Measurements from ENCODE around the gene EFNA3.

The EFNA3 gene

DNA sequence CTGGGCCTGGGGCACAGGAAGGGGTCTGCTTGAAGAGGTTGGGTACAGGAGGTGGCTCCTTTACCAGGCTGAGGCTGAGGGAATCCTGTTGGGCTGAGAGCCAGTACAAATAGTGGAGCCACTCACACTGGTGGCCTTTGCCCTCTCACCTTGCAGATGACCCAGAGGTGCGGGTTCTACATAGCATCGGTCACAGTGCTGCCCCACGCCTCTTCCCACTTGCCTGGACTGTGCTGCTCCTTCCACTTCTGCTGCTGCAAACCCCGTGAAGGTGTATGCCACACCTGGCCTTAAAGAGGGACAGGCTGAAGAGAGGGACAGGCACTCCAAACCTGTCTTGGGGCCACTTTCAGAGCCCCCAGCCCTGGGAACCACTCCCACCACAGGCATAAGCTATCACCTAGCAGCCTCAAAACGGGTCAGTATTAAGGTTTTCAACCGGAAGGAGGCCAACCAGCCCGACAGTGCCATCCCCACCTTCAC is 55.2 kb downstream of the EFNA3 start:
- no peak for DNase-seq

DNA sequence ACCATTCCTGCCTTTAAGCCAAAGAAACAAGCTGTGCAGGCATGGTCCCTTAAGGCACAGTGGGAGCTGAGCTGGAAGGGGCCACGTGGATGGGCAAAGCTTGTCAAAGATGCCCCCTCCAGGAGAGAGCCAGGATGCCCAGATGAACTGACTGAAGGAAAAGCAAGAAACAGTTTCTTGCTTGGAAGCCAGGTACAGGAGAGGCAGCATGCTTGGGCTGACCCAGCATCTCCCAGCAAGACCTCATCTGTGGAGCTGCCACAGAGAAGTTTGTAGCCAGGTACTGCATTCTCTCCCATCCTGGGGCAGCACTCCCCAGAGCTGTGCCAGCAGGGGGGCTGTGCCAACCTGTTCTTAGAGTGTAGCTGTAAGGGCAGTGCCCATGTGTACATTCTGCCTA is 55.7 kb downstream of the EFNA3 start:
- DNase-seq, result no peak

DNA sequence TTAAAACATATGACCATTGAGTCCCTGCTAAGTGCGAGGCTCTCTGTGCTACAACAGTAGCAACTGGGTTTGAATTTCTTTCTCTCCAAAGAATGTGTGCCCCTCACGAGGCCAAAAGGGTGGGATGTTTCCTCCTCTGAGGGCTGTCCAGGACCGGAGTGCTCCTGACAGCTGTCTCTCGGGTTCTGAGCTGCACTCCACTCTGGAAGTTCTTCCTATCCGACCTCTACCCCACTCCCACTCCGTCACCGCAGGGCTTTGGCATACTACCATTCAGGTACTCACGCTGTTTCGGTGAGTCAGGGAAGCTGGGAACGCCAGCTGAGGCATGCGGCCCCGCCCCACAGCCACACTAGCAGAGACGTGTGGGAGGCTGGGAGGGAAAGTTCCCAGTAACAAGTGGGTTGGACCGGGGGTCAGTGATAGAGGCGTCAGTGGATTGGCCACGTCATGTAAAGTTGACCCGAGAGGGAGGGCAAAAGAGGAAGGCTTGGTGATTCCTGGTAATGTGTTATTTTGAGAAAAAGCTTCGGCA is 56.3 kb downstream of the EFNA3 start:
- peak; percentile 97 to 99 (median 98) for DNase-seq

GRCh38 chr1:155135415-155136028 is 56.9 kb downstream of the EFNA3 start, which contains the start of gene SLC50A1:
TSS of gene SLC50A1 (plus strand) at chr1:155135852. CDS start at chr1:155135912, 60 bp downstream.
- peak; percentile 97 to 99 (median 97) for DNase-seq

DNA sequence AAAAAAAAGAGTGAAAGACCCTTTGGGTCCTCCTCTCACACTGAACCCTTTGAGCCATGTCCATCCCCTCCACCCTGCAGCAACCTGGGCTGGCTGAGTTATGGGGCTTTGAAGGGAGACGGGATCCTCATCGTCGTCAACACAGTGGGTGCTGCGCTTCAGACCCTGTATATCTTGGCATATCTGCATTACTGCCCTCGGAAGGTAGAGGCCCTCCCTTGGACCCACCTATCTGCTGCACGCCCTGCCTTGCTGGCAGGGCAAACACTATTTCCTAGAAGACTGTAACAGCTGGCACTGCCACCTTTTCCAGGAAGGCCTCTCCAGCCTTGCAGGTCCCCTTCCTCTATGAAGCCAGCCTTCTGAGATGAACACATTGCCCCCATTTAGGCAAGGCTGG is 58.1 kb downstream of the EFNA3 start:
- no peak for DNase-seq

Measured in suppressor macrophage treated with lipopolysaccharide for 1 hour (primary cell).